Measurements from ENCODE around the gene DAG1.

DNA sequence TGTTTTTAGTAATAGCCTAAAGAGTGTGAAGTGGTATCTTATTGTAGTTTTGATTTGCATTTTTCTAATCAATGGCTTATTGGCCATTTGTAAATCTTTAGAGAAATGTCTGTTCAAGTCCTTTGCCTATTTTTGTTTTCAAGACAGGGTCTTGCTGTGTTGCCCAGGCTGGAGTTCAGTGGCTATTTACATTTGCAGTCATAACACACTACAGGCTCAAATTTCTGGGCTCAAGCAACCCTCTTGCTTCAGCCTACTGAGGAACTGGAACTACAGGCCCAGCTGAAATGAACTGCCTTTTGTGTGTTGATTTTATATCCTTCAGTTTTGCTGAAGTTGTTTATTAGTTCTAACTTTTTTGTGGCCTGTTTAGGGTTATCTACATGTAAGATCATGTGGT, 112.1 kb downstream of the DAG1 start:
- TF ChIP-seq CTCF (IDR thresholded peaks at IDR 0.05): no peak
- no peak for TF ChIP-seq POLR2A (IDR thresholded peaks at IDR 0.05)
